Measurements from ENCODE around the gene C16orf96. TPM values are rescaled to one million over a fixed set of nuclear protein-coding genes. Genes with fewer than 3 reads are reported as not detected.

The C16orf96 gene
- total and polyA plus RNA-seq, 2 donors (not counting 1 experiment from before 2014, with no cell fraction given) = 0.31 to 0.79 TPM

- Histone ChIP-seq H3K9ac (ENCODE audit: low read length) (no peak overlapping the region), H3K27me3 (replicated peaks in 1 of 4; ENCODE audit: control extremely low read depth in 1 of 4, control insufficient read depth in 3 of 4, insufficient read depth in 4 of 4, low read length in 3 of 4) (no peaks in the 10 kb centered on the region), H2AFZ (ENCODE audit: insufficient read depth, low read depth, low read length, poor library complexity, severe bottlenecking) (no peak overlapping the region), H3K4me3 (ENCODE audit: control extremely low read depth in 1 of 5, extremely low read depth in 1 of 5, insufficient read depth in 1 of 5, low read depth in 2 of 5, low read length in 4 of 5) (no peak overlapping the region), H3K79me2 (ENCODE audit: control insufficient read depth, insufficient read depth, low read length) (peaks cover 98% of the 10 kb centered on the region), H3K9me3 (ENCODE audit: control extremely low read depth in 1 of 3, control insufficient read depth in 2 of 3, insufficient read depth in 1 of 3, low read length in 2 of 3) (peaks cover 0 to 3% (median 0%) of the 10 kb centered on the region in 3 donors), H3K27ac (ENCODE audit: low read length in 2 of 2) (no peak overlapping the region), H4K20me1 (ENCODE audit: control insufficient read depth, insufficient read depth, low read length, poor library complexity, severe bottlenecking) (peaks cover 81% of the 10 kb centered on the region), H3K4me1 (ENCODE audit: control insufficient read depth in 2 of 2, insufficient read depth in 2 of 2, low read length in 2 of 2) (peaks cover 6 to 8% of the 10 kb centered on the region in 2 donors), H3K4me2 (replicated peaks; ENCODE audit: low read depth, low read length, poor library complexity, severe bottlenecking) (no peak overlapping the region), H3K36me3 (replicated peaks in 1 of 2; ENCODE audit: control extremely low read depth in 1 of 2, control insufficient read depth in 1 of 2, extremely low read depth in 1 of 2, insufficient read depth in 2 of 2, low read length in 1 of 2) (peaks cover 0 to 16% of the 10 kb centered on the region in 2 experiments)
- Mint-ChIP-seq H3K9me3 (ENCODE audit: insufficient read depth) (peaks cover 2% of the 10 kb centered on the region), H3K4me3 (no peak overlapping the region), H3K27me3 (no peaks in the 10 kb centered on the region), H3K27ac (no peak overlapping the region), H3K4me1 (peaks cover 14% of the 10 kb centered on the region)
- ATAC-seq (ENCODE audit: low read depth) (no peak), DNase-seq (no peak)
- TF ChIP-seq EZH2 (IDR thresholded peaks at IDR 0.05; ENCODE audit: borderline replicate concordance, insufficient read depth, low read depth, low read length, poor library complexity, severe bottlenecking) (no peak), CTCF (IDR thresholded peaks at IDR 0.05) (no peak)
- ChIA-PET POLR2A (no interaction called here), CTCF (interaction anchor here (0.7 kb wide), 1 partner anchor 250 kb away, joined by 3 read pairs; no protein-coding TSS in a partner anchor)
- WGBS (ENCODE audit: insufficient coverage) = 96% methylated on average over 10 of the region's 13 CpGs
- intact Hi-C loops (cut with micrococcal nuclease) = no loop called here
Measured at GRCh38 chr16:4636196-4636595, 80.1 kb downstream of the C16orf96 start.

- Histone ChIP-seq H3K4me3 (ENCODE audit: control extremely low read depth in 1 of 5, extremely low read depth in 1 of 5, insufficient read depth in 1 of 5, low read depth in 2 of 5, low read length in 4 of 5) (no peak overlapping the region), H3K27ac (ENCODE audit: low read length in 2 of 2) (no peak overlapping the region), H2AFZ (ENCODE audit: insufficient read depth, low read depth, low read length, poor library complexity, severe bottlenecking) (no peak overlapping the region), H3K79me2 (ENCODE audit: control insufficient read depth, insufficient read depth, low read length) (peaks cover 95% of the 10 kb centered on the region), H3K4me1 (ENCODE audit: control insufficient read depth in 2 of 2, insufficient read depth in 2 of 2, low read length in 2 of 2) (peaks cover 9 to 17% of the 10 kb centered on the region in 2 donors), H4K20me1 (ENCODE audit: control insufficient read depth, insufficient read depth, low read length, poor library complexity, severe bottlenecking) (peaks cover 82% of the 10 kb centered on the region), H3K36me3 (replicated peaks in 1 of 2; ENCODE audit: control extremely low read depth in 1 of 2, control insufficient read depth in 1 of 2, extremely low read depth in 1 of 2, insufficient read depth in 2 of 2, low read length in 1 of 2) (peaks cover 0 to 16% of the 10 kb centered on the region in 2 experiments), H3K9ac (ENCODE audit: low read length) (no peak overlapping the region), H3K27me3 (replicated peaks in 1 of 4; ENCODE audit: control extremely low read depth in 1 of 4, control insufficient read depth in 3 of 4, insufficient read depth in 4 of 4, low read length in 3 of 4) (no peaks in the 10 kb centered on the region), H3K4me2 (replicated peaks; ENCODE audit: low read depth, low read length, poor library complexity, severe bottlenecking) (no peak overlapping the region), H3K9me3 (ENCODE audit: control extremely low read depth in 1 of 3, control insufficient read depth in 2 of 3, insufficient read depth in 1 of 3, low read length in 2 of 3) (no peaks in the 10 kb centered on the region)
- Mint-ChIP-seq H3K9me3 (ENCODE audit: insufficient read depth) (no peaks in the 10 kb centered on the region), H3K27me3 (no peaks in the 10 kb centered on the region), H3K4me1 (peaks cover 18% of the 10 kb centered on the region), H3K27ac (no peak overlapping the region), H3K4me3 (no peak overlapping the region)
- ATAC-seq (ENCODE audit: low read depth) (no peak), DNase-seq (no peak)
- 95% methylated on average over 19 of the region's 21 CpGs for WGBS (ENCODE audit: insufficient coverage)
- intact Hi-C loops (cut with micrococcal nuclease) = no loop called here
- ChIA-PET POLR2A (interaction anchor here (0.6 to 0.7 kb wide), 2 partner anchors 17 to 22 kb away, joined by 3 to 9 read pairs; no protein-coding TSS in a partner anchor), CTCF (interaction anchor here (1.2 kb wide), 1 partner anchor 12 kb away, joined by 6 read pairs; no protein-coding TSS in a partner anchor)
- TF ChIP-seq CTCF (IDR thresholded peaks at IDR 0.05) (no peak), EZH2 (IDR thresholded peaks at IDR 0.05; ENCODE audit: borderline replicate concordance, insufficient read depth, low read depth, low read length, poor library complexity, severe bottlenecking) (no peak)
Measured at GRCh38 chr16:4637501-4638166, 81.5 kb downstream of the C16orf96 start.
